Non-pigmented ciliary epithelial cell (primary cell): ENCODE measurements around the gene PTPRN2.
"Not testable (repeated sequence)": the region's sequence is repeated elsewhere in the genome, so short reads cannot be mapped to it uniquely, and the experiment has no call there.

Experiments used
- DNase-seq: peaks from one replicate; pipeline ENCODE4 v3.0.0-alpha.2; 2010; ENCODE audit warnings: low read depth

PTPRN2 gene

GRCh38 chr7:157862731-157863130 is 724.9 kb downstream of the PTPRN2 start:
- DNase-seq: no peak

- no peak for DNase-seq
These were observed 726.1 kb downstream of the PTPRN2 start for GRCh38 chr7:157861551-157861950.

GRCh38 chr7:157861031-157861491 is 726.6 kb downstream of the PTPRN2 start:
- no peak for DNase-seq

GRCh38 chr7:157860406-157860805 is 727.2 kb downstream of the PTPRN2 start:
- DNase-seq: no peak

- no peak for DNase-seq
These were observed 727.7 kb downstream of the PTPRN2 start for GRCh38 chr7:157859915-157860314.

GRCh38 chr7:157857578-157858075 is 730.0 kb downstream of the PTPRN2 start:
- DNase-seq: no peak

- DNase-seq: no peak
These were observed 730.6 kb downstream of the PTPRN2 start for GRCh38 chr7:157856873-157857577.

- DNase-seq: no peak
These were observed 732.0 kb downstream of the PTPRN2 start for GRCh38 chr7:157855452-157856213.

- DNase-seq: no peak
These were observed 732.6 kb downstream of the PTPRN2 start for GRCh38 chr7:157855016-157855415.

GRCh38 chr7:157854066-157854891 is 733.3 kb downstream of the PTPRN2 start:
- no peak for DNase-seq

GRCh38 chr7:157853789-157854065 is 733.9 kb downstream of the PTPRN2 start:
- no peak for DNase-seq

GRCh38 chr7:157853076-157853788 is 734.4 kb downstream of the PTPRN2 start:
- DNase-seq: no peak

- DNase-seq: no peak
These were observed 736.0 kb downstream of the PTPRN2 start for GRCh38 chr7:157851501-157852067.

GRCh38 chr7:157850481-157851444 is 736.9 kb downstream of the PTPRN2 start:
- DNase-seq: no peak

GRCh38 chr7:157849726-157850125 is 737.9 kb downstream of the PTPRN2 start:
- no peak for DNase-seq

- no peak for DNase-seq
These were observed 738.4 kb downstream of the PTPRN2 start for GRCh38 chr7:157849341-157849596.

- no peak for DNase-seq
These were observed 738.9 kb downstream of the PTPRN2 start for GRCh38 chr7:157848508-157849340.

GRCh38 chr7:157847756-157848487 is 739.7 kb downstream of the PTPRN2 start:
- DNase-seq: not testable (repeated sequence)

GRCh38 chr7:157846746-157847145 is 740.9 kb downstream of the PTPRN2 start:
- not testable (repeated sequence) for DNase-seq
